ENCODE results near the gene CFAP20DC.
"Not testable (repeated sequence)": the region's sequence is repeated elsewhere in the genome, so short reads cannot be mapped to it uniquely, and the experiment has no call there.

CFAP20DC gene

DNA sequence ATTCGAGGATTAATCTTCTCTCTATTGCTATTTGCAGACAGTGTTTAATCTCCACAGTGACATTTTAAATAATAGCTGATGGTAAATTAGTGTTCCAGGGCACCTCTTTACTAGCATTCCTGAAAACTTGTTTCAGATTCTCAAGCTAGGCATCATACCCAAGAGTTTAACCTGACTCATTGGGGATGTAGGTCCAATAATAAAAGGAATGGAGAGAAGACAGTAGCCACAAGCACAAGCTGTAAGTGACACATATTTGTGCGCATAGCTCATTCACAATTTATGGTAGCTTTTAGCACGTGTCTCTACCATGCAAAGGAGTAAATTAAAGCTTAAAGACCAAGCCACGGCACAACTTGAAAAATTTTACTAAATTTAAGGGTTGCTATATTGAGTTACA is 212.0 kb downstream of the CFAP20DC start:
- no peaks in the 10 kb centered on the region for H3K9me3 Mint-ChIP-seq
- H3K4me3 Mint-ChIP-seq = no peak overlapping the region
- H3K27ac Mint-ChIP-seq = no peak overlapping the region
- ATAC-seq (no peak), DNase-seq (no peak)
- peaks cover 7% of the 10 kb centered on the region for H3K27me3 Mint-ChIP-seq
- no peaks in the 10 kb centered on the region for H3K4me1 Mint-ChIP-seq

DNA sequence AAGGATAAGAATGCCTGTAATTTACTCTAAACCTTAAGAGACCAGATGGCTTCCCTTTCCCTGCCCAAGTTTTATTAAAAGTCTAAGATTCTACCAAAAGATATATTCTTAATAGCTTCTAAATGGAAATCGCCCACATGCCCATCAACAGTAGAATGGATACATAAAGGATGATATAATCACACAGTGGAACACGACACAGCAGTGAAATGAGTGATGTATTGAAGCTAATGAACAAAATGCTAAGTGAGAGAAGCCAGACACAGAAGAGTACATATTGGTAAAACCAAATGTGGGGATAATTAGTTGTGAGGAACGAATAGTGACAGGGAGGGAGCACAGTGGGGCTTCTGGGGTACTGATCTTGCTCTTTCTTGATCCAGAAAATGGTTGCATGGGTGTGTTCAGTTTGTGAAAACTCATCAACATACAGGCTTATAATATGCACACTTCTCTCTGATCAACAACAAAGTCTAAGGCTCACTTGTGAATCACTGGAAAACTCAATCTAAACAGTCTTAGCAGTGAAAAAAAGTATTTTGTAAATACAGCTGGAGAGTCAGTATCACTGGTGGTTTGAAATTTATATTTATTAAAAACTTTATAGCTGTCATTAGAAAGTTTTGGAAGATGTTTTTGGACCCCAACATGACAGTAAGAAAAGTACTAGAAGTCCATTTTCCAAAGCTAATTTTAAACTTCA is 212.5 kb downstream of the CFAP20DC start:
- no peak for DNase-seq
- no peaks in the 10 kb centered on the region for H3K9me3 Mint-ChIP-seq
- H3K4me3 Mint-ChIP-seq = no peak overlapping the region
- no peak overlapping the region for H3K27ac Mint-ChIP-seq
- ATAC-seq = no peak
- peaks cover 7% of the 10 kb centered on the region for H3K27me3 Mint-ChIP-seq
- H3K4me1 Mint-ChIP-seq = no peaks in the 10 kb centered on the region

DNA sequence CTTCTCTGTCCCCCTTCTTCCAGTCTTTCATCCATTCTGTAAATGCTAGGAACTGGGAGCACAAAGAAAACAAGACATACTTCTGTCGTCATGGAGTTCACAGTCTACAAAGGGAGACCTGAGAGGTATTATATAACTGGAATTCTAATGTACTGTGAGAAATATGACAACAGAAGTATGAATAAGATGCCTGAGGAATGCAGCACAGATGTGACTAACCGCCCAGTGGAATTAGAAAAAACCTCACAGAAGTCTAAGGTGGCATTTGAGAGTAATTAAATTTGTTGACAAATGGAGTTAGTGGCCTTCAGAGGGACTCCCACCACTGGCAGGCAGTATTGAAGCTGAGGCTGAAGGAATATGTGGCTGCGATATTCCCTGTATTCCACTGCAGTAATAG is 214.7 kb downstream of the CFAP20DC start:
- Mint-ChIP-seq H3K9me3 (no peaks in the 10 kb centered on the region), H3K27me3 (peaks cover 7% of the 10 kb centered on the region), H3K4me3 (no peak overlapping the region), H3K27ac (no peak overlapping the region), H3K4me1 (no peaks in the 10 kb centered on the region)
- DNase-seq (no peak), ATAC-seq (no peak)

DNA sequence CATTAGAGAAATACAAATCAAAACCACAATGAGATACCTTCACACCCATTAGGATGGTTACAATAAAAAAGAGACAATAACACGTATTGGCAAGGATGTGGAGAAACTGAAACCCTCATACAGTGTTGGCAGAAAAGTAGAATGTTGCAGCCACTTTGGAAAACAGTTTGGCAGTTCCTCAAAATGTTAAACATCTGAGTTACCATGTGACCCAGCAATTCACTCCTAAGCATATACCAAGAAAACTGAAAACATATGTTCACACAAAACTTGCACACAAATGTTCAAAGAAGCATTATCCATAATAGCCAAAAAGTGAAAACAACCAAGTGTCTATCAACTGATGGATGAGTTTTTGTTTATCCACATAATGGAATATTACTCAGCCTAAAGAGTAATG is 216.3 kb downstream of the CFAP20DC start:
- Mint-ChIP-seq H3K27me3 (peaks cover 7% of the 10 kb centered on the region), H3K27ac (no peak overlapping the region), H3K9me3 (no peaks in the 10 kb centered on the region), H3K4me3 (no peak overlapping the region), H3K4me1 (no peaks in the 10 kb centered on the region)
- DNase-seq (no peak), ATAC-seq (no peak)

DNA sequence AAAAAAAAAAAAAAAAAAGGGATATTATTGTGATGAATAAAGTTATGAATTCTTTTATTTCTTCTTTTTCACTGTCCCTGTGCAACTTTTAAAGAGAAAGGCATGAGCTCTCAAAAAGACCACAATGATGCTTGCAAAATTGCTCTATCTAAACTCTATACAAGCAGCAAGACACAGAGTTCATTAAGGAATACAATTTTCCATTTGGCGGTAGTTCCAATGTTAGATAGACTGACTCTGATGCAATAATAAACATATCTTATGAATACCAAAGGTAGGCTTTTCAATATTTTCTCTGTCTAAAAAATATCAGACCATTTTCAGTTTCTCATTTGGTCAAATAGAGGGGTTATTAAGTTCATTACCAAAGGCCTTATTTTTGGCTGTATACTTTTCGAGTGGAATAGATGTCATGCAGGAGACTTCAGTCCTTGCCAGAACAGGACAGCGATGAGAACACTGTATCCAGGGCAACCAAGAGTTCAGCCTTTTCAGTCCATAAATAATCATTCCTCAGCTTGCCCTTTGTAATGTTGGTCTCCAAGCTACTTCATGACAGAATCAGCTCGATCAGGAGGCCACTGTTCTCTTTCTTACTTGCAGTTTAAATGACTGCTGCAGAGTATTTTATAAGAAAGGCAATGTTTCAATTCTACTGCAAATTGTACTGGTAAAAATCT is 220.4 kb downstream of the CFAP20DC start:
- no peak overlapping the region for H3K4me3 Mint-ChIP-seq
- no peak for ATAC-seq
- no peak for DNase-seq
- H3K27ac Mint-ChIP-seq = no peak overlapping the region
- peaks cover 7% of the 10 kb centered on the region for H3K27me3 Mint-ChIP-seq
- H3K9me3 Mint-ChIP-seq = no peaks in the 10 kb centered on the region
- H3K4me1 Mint-ChIP-seq = no peaks in the 10 kb centered on the region

DNA sequence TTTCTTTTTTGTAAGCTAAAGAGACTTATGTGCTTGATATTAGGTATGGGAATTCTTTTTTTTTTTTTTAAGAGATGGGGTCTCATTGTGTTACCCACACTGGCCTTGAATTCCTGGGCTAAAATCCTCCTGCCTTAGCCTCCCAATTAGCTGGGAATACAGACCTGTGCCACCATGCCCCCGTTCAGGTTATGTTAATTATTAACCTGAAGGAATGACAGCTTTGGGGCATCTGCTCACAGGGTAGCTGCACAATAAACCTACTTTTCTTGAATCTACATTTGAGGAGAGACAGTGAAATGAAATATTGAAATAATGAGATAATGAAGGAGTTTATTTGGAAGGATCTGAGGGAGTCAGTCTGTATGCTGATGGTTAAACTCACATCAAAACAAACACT is 225.0 kb downstream of the CFAP20DC start:
- DNase-seq (no peak), ATAC-seq (no peak)
- Mint-ChIP-seq H3K9me3 (no peaks in the 10 kb centered on the region), H3K4me3 (no peak overlapping the region), H3K4me1 (no peaks in the 10 kb centered on the region), H3K27me3 (peaks cover 7% of the 10 kb centered on the region), H3K27ac (no peak overlapping the region)

DNA sequence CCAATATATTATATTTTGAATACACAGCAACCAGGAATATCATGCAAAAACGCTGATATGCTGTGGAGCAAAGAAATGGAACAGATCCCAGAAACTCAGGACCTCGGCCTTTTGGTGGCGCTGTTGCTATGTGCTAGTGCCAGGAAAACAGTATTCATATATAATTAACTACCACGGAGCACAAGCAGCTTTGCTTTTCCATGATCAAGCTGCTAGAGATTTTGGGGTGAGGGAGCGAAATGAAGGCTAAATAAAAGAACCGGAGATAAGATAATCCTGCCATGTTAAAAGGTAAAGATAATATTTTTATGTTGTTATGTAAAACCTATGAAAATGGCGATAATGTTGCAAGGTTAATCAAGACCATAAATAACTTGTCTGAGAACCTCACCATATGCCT is 225.5 kb downstream of the CFAP20DC start:
- DNase-seq (peak; percentile 3 to 20), ATAC-seq (no peak)
- Mint-ChIP-seq H3K9me3 (no peaks in the 10 kb centered on the region), H3K27ac (no peak overlapping the region), H3K4me3 (no peak overlapping the region), H3K4me1 (no peaks in the 10 kb centered on the region), H3K27me3 (peaks cover 7% of the 10 kb centered on the region)

DNA sequence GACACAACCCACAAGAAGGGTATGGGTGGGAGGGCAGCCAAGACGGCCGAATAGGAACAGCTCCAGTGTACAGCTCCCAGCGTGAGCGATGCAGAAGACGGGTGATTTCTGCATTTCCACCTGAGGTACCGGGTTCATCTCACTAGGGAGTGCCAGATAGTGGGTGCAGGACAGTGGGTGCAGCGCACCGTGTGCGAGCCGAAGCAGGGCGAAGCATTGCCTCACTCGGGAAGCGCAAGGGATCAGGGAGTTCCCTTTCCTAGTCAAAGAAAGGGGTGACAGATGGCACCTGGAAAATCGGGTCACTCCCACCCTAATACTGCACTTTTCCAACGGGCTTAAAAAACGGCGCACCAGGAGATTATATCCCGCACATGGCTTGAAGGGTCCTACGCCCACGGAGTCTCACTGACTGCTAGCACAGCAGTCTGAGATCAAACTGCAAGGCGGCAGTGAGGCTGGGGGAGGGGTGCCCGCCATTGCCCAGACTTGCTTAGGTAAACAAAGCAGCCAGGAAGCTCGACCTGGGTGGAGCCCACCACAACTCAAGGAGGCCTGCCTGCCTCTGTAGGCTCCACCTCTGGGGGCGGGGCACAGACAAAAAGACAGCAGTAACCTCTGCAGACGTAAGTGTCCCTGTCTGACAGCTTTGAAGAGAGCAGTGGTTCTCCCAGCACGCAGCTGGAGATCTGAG is 243.1 kb downstream of the CFAP20DC start:
- H3K27ac Mint-ChIP-seq = not testable (repeated sequence)

DNA sequence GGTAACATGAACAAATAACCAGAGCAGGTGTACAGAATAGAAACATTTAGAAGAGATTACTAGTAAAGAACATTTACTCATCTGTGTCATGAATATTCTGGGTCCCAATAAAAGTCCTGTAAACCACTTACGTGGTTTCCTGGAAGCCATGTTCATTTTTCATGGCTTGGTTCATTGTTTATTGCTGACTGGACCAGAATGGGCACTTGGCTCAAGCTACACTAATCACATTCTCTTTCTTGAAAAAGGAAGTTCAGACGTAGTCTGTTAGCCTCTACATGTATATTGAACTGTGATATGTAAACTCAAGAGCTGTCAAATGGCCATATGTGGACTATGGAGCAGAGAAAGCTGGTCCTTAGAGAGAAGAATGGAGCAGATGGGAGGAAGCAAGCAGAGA is 244.9 kb downstream of the CFAP20DC start:
- Mint-ChIP-seq H3K4me1 (no peaks in the 10 kb centered on the region), H3K4me3 (no peak overlapping the region), H3K27me3 (no peaks in the 10 kb centered on the region), H3K27ac (no peak overlapping the region), H3K9me3 (peaks cover 0 to 5% of the 10 kb centered on the region in 2 donors)
- DNase-seq = no peak
- ATAC-seq = no peak

More for the DNA sequence above, 243.1 kb downstream of the CFAP20DC start:
- not testable (repeated sequence) for H3K9me3 Mint-ChIP-seq, H3K4me1 Mint-ChIP-seq, DNase-seq, ATAC-seq, H3K27me3 Mint-ChIP-seq, H3K4me3 Mint-ChIP-seq

DNA sequence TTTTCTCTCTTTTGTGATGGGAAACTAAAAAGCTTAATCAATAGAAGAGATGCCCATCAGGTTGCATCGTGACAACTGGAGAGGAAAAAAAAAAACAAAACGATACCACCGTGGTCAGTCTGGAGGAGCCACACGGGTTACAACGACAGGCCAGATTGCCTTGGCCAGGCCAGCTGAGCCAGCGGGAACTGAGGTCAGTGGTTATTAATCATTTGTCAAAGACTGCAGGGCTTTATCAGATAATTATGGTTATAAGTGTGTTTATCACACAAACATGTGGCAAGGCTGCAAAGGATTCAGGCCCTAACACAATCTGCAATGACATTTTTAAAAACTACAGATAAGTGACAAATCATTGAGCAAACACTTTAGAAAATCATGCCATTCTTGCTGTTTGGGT is 248.3 kb downstream of the CFAP20DC start:
- ATAC-seq (no peak), DNase-seq (no peak)
- no peaks in the 10 kb centered on the region for H3K27me3 Mint-ChIP-seq
- no peaks in the 10 kb centered on the region for H3K4me1 Mint-ChIP-seq
- no peak overlapping the region for H3K27ac Mint-ChIP-seq
- no peak overlapping the region for H3K4me3 Mint-ChIP-seq
- H3K9me3 Mint-ChIP-seq = no peaks in the 10 kb centered on the region

DNA sequence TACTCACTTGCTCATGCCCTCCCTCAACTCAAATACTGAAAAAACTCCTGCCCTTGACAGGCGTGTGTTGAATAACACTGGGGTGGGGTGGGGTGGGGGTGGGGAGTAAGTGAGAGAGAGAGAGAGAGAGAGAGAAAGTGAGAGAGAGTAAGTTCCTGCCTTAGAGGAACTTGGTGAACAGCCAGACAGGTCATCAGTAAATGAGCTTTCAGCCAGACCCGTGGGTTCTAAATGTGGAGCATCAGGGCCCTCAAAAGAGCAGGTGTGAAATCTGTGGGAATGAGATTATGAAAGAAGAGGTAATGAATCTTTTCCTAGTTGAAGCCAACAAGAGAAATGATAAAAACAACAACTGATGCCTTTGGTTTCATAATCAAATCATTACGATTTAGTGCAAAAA is 248.9 kb downstream of the CFAP20DC start:
- H3K4me3 Mint-ChIP-seq = no peak overlapping the region
- DNase-seq (no peak), ATAC-seq (no peak)
- H3K27me3 Mint-ChIP-seq = no peaks in the 10 kb centered on the region
- H3K9me3 Mint-ChIP-seq = no peaks in the 10 kb centered on the region
- no peak overlapping the region for H3K27ac Mint-ChIP-seq
- no peaks in the 10 kb centered on the region for H3K4me1 Mint-ChIP-seq

DNA sequence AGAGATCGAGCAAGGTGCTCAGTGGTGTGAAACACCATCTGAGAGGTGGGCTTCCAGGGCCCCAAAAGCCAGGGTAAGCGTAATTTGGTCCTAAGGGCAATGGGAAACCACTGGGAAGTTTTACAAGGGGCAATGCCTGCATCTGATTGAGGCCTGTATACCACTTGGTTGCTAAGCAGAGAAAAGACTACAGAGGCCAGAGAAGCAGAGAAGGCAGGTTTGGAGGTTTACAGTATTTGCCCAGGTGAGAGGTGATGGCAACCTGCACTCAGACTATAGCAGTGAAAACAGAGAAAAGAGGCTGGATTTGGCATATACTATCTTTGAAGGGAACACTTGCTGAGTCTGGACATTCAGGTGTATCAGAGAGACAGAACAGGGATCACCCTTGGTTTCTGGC is 249.8 kb downstream of the CFAP20DC start:
- ATAC-seq (no peak), DNase-seq (no peak)
- H3K9me3 Mint-ChIP-seq = no peaks in the 10 kb centered on the region
- H3K27ac Mint-ChIP-seq = peak overlapping the region in 1 of 2 donors; percentile 8
- H3K4me3 Mint-ChIP-seq = no peak overlapping the region
- H3K27me3 Mint-ChIP-seq = no peaks in the 10 kb centered on the region
- H3K4me1 Mint-ChIP-seq = no peaks in the 10 kb centered on the region

DNA sequence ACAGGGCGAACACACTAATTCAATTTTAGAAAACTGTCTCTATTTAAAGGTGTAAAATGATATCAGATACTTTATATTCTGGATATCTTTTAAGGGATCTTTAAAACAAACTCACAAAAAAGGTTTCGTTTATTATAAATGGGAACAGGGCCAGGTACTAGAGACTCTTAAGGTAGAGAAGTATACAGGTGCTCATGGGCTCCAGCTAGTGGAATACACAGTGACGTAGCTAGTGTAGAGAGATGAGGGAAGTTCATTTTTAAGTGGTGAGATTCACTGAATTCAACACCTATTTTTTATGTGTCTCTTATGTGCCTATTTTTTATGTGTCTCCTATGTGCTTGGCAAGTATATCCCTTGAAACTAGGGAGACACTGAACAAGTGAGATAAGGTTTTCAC is 250.6 kb downstream of the CFAP20DC start:
- Mint-ChIP-seq H3K27ac (no peak overlapping the region), H3K4me3 (no peak overlapping the region), H3K27me3 (no peaks in the 10 kb centered on the region), H3K4me1 (no peaks in the 10 kb centered on the region), H3K9me3 (no peaks in the 10 kb centered on the region)
- DNase-seq (no peak), ATAC-seq (no peak)

DNA sequence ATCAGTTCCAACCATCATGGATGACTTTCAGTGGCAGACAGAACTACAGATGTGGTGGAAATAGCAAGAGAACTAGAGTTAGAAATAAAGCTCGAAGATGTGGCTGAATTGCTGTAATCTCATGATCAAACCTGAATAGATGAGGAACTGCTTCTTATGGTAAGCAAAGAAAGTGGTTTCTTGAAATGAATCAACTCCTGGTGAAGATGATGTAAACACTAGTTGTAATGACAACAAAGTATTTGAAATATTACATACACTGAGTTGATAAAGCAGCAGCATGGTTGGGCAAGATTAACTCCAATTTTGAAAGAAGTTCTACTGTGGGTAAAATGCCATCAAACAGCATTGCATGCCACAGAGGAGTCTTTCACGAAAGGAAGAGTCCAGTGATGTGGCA is 251.5 kb downstream of the CFAP20DC start:
- Mint-ChIP-seq H3K4me1 (no peaks in the 10 kb centered on the region), H3K27me3 (no peaks in the 10 kb centered on the region), H3K4me3 (no peak overlapping the region), H3K9me3 (no peaks in the 10 kb centered on the region), H3K27ac (peak overlapping the region in 1 of 2 donors; percentile 68)
- ATAC-seq (peak; percentile 60), DNase-seq (no peak)

DNA sequence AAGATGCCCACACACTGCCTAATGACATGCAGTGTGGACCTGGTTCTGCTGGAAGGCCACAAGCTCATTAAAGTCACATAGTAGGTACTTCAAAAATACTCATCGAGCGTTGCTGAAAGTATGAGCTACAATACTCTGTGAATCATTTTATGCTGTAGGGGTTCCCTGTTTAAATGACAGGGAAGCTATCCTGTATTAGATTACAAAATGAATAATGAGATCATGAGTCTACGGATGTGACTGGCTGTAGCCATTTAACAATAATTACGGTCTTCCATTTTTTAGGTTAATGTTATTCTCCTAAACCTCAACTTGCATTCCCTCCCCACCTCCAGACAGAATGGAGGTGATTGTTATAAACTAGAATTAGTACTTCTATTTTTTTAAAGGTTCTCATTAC is 255.1 kb downstream of the CFAP20DC start:
- H3K4me3 Mint-ChIP-seq = no peak overlapping the region
- no peak for DNase-seq
- H3K4me1 Mint-ChIP-seq = no peaks in the 10 kb centered on the region
- H3K9me3 Mint-ChIP-seq = no peaks in the 10 kb centered on the region
- ATAC-seq = no peak
- no peaks in the 10 kb centered on the region for H3K27me3 Mint-ChIP-seq
- H3K27ac Mint-ChIP-seq = no peak overlapping the region

DNA sequence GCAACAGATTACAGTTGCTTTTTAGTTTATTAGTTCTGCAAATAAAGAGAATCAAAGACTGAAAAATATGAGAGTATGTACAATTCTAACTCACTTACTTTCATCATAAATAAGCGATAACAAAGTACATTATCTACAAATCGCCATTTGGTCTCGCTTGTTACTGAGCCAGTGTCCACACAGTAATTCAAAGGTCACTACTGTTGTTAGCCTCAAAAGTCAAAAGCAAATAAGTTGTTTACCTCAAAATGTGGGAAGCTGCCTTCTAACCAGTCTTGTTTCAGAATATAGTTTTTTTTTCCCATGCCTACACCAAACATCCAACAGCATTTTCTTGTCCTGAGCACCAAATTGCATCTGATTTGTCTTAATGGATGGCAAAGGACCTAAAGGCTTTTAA is 255.9 kb downstream of the CFAP20DC start:
- Mint-ChIP-seq H3K4me1 (no peaks in the 10 kb centered on the region), H3K9me3 (no peaks in the 10 kb centered on the region), H3K27me3 (no peaks in the 10 kb centered on the region), H3K4me3 (no peak overlapping the region), H3K27ac (no peak overlapping the region)
- DNase-seq (no peak), ATAC-seq (no peak)

Data from stimulated activated naive CD8-positive, alpha-beta T cell treated with anti-CD3 and anti-CD28 coated beads, Interleukin-15, amount 100 ng/mL, for 72 hours (primary cell).